NCI-H774 (cell line): ENCODE data around the gene LOC101059915.
"Not testable (repeated sequence)": the region's sequence is repeated elsewhere in the genome, so short reads cannot be mapped to it uniquely, and the experiment has no call there.

ENCODE experiments used
- DNase-seq: peaks from one replicate; lab custom pipeline; 2025; lab: John Stamatoyannopoulos, UW

The LOC101059915 gene

DNA sequence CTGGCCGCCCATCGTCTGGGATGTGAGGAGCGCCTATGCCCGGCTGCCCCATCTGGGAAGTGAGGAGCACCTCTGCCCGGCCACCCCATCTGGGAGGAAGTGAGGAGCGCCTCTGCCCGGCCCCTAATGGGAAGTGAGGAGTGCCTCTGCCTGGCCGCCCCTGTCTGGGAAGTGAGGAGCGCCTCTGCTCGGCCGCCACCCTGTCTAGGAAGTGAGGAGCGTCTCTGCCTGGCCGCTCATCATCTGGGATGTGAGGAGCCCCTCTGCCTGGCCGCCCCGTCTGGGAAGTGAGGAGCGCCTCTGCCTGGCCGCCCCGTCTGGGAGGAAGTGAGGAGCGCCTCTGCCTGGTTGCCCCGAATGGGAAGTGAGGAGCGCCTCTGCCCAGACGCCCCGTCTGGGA lies 8.3 kb downstream of the LOC101059915 start:
- not testable (repeated sequence) for DNase-seq

DNA sequence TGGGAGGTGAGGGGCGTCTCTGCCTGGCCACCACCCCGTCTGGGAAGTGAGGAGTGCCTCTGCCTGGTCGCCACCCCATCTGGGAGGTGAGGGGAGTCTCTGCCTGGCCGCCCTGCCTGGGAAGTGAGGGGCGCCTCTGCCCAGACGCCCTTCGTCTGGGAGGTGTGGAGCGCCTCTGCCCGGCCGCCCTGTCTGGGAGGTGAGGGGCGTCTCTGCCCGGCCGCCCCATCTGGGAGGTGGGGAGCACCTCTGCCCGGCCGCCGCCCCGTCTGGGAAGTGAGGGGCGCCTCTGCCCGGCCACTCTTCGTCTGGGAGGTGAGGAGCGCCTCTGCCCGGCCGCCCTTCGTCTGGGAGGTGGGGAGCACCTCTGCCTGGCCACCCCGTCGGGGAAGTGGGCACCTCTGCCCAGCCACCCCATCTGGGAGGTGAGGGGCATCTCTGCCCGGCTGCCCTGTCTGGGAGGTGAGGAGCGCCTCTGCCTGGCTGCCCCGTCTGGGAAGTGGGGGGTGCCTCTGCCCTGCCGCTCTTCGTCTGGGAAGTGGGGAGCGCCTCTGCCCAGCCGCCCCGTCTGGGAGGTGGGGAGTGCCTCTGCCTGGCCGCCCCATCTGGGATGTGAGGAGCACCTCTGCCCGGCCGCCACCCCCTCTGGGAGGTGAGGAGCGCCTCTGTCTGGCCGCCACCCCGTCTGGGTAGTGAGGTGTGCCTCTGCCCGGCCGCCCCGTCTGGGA lies 8.9 kb downstream of the LOC101059915 start:
- not testable (repeated sequence) for DNase-seq

DNA sequence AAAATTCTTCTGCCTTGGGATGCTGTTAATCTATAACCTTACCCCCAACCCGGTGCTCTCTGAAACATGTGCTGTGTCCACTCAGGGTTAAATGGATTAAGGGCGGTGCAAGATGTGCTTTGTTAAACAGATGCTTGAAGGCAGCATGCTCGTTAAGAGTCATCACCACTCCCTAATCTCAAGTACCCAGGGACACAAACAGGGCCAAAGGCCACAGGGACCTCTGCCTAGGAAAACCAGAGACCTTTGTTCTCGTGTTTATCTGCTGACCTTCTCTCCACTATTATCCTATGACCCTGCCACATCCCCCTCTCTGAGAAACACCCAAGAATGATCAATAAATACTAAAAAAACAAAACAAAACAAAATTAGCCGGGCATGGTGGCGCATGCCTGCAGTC lies 9.8 kb downstream of the LOC101059915 start:
- DNase-seq: not testable (repeated sequence)

DNA sequence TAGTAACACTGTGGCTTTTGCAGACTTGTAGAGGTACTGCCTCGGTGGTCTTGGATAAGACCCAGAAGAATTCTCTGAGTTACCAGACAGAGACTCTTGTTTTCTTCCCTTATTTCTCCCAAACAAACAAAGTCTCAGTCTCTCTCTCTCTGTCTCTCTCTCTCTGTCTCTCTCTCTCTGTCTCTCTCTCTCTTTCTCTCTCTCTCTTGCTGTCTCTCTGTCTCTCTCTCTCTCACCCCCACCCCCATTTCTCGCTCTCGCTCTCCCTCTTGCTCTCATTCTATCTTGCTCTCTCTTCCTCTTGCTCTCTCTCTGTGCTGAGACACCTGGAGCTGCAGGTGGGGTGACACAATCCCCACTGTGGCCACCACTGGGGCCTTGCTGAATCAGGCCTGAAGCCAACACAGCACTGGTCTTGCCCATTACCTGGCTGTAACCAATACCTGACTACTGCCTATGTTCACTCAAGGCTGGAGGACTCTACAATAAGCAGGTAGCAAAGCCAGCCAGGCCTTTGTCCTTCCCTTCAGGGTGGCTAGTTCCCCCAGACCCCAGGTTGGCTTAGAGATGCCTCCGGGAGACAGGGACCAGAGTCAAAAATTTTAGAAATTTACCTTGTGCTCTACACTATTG lies 12.3 kb downstream of the LOC101059915 start:
- DNase-seq: no peak

DNA sequence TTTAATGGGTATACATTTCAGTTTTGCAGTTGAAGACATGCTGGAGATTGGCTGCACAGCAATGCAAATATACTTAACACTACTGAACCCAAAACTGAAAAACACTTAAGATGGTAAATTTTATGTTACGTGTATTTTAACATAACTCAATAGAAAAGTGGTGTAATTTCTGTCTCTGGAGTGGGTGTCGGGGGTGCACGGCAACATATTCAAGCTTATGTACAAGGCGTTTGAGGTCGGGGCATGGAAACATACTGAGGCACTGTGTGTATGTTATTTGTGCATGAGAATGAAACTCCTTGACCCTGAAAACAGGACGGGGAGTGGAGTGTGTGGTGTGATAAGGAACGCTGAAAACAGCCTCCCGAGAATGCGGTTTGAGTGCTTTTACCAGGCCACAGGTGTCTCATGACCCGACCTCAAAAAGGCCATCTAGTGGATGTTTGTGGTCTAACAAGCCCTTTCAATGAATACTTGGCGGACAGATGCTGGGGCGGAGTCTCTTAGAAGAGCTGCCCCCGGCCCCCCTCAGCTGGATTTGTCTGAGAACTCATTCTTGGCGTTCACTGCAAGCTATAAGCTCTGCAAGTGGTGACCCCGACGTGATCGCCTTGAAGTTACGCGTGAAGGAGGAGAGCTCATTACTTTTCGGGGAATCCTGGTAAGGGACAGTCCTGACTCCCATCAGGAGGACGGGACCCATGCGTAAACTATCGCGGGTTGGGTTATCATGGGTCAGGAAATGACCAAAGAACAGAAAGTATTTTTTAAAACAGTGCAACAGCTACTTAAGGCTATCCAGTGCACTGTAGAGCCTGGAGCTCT lies 29.5 kb downstream of the LOC101059915 start:
- DNase-seq: not testable (repeated sequence)

DNA sequence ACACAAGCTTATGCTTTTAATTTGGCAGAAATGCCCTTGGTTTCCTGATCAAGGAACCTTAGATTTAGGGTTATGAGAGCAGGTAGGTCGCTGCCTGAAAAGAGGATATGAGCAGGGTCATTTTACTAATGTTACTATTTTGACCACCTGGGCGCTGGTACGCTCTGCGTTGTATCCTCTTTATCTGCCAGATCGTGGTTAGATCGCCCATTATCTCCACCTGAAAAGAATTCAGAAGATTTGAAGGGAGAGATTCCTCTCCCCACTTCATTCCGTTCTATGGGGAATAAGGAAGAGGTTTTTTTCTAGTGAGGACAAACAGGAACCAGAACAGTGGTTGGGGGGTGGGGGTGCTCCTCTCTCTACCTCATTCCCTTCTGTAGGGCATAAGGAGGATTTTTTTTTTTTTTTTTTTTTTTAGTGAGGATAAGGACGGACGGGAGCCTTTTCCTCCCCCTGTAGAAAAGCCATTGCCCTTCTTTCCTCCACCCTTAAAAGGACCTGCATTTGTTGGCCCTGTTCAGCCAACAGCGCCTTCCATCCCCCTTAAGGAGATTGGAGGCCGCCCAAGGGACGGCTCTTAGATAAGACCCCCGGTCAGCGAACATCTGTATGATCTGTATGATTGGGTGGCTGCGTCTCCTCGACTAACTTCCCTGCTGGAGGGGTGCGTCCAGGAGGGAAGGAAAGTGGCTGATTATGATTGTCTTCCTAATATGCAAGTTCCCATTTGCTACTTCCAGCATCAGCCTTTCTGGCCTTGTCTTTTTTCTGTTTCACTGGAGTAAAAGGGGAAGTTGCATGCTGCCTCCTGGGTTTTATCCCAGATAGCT lies 30.3 kb downstream of the LOC101059915 start:
- not testable (repeated sequence) for DNase-seq

DNA sequence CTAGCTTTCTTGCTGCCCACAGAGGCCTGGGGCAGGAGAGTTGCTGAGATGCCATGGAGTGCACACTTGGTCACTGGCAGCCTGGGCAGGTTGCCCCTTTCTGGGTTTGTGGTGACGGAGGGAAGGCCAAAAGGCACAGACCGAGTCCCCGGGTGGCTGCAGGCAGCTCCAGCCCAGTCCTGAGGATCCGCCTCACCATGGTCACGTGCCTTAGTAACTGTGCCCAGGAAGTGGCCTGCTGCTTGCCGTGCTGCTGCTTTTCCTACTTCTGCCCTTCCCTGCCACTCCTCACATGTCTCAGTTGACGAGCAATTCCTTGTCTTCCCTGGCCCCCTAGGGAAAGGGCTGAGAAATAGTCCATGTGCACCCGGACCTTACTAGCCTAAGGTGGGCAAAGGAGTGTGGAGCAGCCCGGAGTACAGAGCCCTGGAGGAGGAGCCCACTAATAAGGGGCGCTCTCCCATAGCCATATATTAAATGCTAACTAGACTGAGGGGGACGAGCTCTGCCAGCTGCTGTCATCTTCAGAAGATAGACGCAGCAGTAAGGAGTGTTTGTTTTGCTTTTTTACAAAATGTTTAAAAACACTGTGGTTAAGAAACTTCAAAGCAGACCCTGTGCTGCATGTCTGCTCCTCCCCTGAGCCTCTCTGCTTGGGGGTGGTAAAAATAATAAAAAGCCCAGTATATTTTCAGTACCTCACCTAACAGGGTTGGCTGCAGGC lies 31.1 kb downstream of the LOC101059915 start:
- not testable (repeated sequence) for DNase-seq

DNA sequence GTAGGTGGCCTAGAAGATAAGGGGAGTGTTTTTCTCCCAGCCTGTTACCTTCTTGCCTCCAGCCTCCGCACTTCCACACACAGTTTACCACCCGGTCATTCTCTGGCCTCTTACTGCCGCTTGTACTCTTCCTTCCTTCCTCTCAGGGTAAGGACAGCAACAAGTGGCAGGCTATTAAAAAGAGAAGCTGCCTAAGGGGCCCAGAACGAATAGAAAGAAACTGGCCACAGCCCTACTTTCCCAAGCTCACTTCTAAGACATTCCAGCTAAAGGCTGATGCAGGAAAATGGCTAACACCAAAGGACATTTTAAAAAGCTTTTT lies 31.6 kb downstream of the LOC101059915 start:
- DNase-seq: not testable (repeated sequence)

DNA sequence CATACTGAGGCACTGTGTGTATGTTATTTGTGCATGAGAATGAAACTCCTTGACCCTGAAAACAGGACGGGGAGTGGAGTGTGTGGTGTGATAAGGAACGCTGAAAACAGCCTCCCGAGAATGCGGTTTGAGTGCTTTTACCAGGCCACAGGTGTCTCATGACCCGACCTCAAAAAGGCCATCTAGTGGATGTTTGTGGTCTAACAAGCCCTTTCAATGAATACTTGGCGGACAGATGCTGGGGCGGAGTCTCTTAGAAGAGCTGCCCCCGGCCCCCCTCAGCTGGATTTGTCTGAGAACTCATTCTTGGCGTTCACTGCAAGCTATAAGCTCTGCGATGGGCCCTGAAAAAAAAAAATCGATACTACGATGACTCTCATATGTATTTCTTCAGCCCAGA lies 35.5 kb downstream of the LOC101059915 start:
- not testable (repeated sequence) for DNase-seq

DNA sequence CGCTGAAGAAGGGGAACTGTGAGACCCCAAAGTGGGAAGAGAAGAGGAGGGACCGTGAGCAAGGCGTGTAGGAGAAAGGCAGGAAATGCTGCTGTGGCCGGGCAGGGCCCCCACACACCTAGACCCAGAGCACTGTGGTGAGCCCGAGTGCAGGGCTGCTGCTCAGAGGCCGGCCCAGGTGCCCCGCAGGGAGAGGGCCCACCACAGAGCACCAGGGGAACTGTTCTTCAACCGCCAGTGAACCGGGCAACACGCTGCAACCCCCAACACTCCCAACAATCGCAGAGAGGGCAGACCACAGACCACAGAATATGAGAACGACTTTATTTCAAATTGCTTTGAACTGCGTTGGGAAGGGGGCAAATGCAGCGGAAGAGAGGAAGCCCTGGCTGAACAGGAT lies 46.7 kb downstream of the LOC101059915 start:
- DNase-seq: not testable (repeated sequence)

DNA sequence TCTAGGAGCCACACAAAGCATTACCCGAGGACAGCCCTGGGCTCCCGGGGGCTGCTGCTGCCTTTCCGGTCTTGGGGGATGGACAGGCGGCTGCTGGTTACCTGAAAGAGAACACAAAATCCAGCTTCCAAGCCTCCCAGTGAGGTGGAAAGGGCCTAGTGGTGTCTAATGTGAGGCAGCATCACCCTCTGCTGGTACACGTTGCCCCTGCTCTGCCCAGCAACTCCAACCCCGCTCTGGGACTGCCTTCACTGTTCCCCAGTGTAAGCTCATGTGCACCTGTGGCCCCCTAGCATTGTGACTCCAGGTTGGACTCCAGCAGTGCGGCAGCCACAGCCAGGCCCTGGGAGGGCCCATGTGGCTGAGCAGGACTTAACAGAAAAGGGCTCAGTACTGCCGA lies 48.2 kb downstream of the LOC101059915 start:
- DNase-seq: not testable (repeated sequence)

DNA sequence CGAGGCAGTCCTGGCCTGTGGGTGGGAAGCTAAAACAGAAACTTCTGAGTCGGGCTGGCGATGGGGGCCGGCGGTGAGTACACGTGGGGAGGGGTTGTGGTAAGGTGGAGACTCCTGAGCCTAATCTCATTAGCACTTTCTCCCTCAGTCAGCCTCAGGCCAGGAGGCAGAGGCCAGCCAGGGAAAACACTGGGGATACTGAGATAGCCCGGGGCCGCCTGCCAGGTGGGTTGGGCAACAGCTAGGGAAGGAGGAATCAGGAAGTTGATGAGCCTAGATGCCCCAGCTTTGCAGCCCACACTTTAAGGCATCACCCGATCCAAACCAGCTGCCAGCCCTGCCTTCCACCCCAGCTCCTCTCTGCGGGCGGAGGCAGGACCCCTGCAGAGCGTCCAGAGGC lies 49.0 kb downstream of the LOC101059915 start:
- not testable (repeated sequence) for DNase-seq

DNA sequence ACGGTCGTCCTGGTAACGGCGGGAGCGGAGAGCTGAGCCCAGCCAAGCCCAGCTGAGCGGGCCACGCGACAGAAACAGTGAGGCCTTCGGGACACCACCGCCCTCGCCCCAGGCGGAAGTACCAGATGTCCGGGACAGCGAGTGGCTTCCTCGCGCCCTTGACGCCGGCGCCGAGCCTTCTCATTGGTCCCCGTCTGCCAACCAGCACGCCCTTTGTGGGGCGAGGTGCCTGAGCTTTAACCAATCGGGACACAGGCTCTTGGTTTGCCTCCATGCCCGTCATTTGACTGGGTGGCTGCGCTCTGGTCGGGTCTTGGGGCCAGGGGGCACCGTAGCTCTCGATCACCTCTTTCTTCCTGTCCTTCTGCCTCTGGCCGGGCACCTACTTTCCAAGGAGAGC lies 50.8 kb downstream of the LOC101059915 start, which contains the start of gene CXorf49:
CXorf49 (minus strand) TSS at position 101 of the 400 bp plus-strand sequence. CDS start 134 bp downstream, outside the sequence.
- not testable (repeated sequence) for DNase-seq

DNA sequence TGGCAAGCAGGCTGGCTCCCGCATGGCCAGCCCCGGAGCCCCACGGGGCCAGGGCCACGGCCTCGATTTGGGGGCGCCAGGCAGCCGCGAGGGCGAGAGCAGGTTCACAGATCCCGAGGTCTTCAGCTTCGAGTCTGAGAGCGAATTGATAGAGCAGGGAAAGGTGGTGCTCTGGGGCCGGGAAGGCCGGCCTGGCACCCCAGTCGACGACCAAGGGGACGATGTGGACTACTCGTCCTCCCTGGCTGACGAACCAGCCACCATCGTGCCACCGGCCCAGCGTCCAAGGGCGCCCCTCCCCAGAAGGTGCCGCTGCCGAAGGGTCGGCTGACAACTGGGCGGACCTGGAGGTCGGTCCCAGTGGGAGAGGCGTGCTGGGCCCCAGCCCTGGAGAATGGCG lies 51.8 kb downstream of the LOC101059915 start:
- not testable (repeated sequence) for DNase-seq

DNA sequence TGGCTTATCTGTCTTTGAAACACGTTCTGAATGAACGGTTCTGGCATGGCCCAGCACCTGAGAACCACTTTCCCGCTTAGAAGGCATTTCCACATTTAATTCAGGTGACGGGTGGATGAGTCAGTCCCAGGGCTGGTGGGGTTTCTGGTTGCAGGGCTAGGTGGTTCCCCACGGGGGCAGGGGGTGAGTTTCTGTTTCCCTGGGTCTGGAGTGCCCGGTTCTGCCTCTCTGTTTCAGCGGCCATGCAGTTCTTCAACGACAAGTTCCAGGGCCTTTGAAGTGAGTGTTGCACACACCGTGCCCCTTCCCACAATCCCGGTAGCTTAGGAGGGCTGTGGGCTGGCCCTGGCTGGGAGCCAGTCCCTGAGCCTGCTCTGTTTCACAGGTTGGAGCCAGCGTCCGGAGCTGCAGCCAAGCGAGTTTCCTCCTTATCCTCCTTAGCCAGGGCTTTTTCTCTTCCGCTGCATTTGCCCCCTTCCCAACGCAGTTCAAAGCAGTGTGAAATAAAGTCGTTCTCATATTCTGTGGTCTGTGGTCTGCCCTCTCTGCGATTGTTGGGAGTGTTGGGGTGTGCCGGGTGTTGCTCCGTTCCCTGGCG lies 53.0 kb downstream of the LOC101059915 start:
- not testable (repeated sequence) for DNase-seq
